HG02870 (cell line): ENCODE measurements around the gene RAB43.
"Not testable (repeated sequence)": the region's sequence is repeated elsewhere in the genome, so short reads cannot be mapped to it uniquely, and the experiment has no call there.

ENCODE experiments used
- ATAC-seq: cut with Tn5 transposase; IDR thresholded peaks from one replicate; pipeline ENCODE4 v1.9.1; 2021; ENCODE audit warnings: mild to moderate bottlenecking, moderate library complexity; ENCODE audit not compliant: unreplicated experiment

Gene RAB43

GRCh38 chr3:129121792-129122411 lies at the start of gene RAB43:
TSS of gene RAB43 (minus strand) at chr3:129121804. CDS start at chr3:129121489, 315 bp downstream.
- ATAC-seq, result peak; percentile 29

GRCh38 chr3:129166579-129167332 lies 45.2 kb upstream of the RAB43 start:
- no peak for ATAC-seq

- ATAC-seq, result not testable (repeated sequence)
These were observed 44.0 kb upstream of the RAB43 start for GRCh38 chr3:129165594-129165993.

DNA sequence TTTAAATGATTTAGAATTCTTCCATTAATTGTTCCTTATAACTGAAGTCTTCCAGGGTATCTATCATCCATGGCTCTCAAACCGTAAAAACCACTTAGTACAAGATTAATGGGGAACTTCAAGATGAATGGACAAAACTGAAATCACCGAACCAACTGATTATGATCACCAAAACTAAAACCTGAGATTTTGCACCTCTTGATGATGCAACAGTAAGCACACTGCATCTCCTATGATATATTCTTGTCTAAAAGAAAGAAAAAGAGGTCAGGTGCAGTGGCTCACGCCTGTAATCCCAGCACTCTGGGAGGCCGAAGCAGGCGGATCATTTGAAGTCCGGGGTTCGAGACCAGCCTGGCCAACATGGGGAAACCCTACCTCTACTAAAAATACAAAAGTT lies 42.9 kb upstream of the RAB43 start:
- no peak for ATAC-seq

DNA sequence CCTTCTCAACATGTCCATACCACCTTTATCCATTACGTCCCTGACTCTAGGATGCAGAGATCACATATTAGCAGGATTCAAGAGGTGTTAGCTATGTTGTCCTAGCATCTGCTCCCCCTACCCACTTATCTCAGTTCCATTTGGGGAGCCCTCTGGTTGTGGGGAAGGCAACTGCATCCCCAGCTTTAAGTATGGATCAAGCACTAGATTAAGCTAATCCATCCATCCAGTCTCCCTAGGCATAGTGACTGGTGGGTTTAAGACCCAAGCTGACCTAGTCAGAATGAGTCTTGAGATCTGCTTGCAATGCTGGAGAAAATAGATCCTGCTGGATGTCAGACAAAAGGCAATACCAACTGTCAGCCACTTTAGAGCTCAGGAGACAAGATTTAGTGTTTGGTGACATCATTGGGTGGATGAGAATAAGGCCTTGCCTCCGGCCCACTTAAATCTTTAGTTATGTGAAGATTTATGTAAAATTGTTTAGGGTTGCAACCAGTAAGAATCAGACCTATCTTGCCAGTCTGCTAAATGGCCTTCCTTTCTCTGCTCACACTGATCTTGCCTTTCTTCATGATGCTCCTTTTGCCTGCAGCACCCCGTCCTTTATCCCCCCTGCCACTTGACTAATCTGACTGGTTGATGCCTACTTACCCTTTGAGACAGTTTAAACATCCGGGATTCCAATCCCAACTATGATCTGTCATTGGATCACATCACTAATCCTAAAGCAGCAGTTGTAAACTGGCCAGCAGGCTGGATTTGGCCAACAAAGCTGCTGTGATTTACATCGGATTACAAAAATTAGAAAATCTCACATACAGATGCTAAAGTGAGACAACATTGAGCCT lies 41.4 kb upstream of the RAB43 start:
- ATAC-seq, result no peak

- ATAC-seq, result no peak
These were observed 40.3 kb upstream of the RAB43 start for GRCh38 chr3:129161860-129162271.

- peak; percentile 81 for ATAC-seq
These were observed 39.6 kb upstream of the RAB43 start, which contains the start of gene ISY1 for GRCh38 chr3:129160891-129161859. TSS of gene ISY1 (minus strand) at chr3:129161063. CDS start at chr3:129160975, 88 bp downstream.

DNA sequence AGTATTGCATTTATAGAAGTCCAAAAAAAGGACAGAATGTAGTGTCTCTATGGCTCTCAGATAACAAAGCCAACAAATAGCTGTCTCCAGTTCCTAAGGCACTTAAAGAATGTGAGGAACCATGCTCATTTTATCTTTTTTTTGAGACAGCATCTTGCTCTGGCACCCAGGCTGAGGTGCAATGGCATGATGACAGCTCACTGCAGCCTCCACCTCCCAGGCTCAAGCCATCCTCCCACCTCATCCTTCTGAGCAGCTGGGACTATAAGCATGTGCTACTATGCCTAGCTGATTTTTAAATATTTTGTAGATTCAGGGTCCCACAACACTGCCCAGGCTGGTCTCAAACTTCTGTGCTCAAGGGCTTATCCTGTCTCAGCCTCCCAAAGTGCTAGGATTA lies 23.2 kb upstream of the RAB43 start:
- ATAC-seq, result no peak

GRCh38 chr3:129141011-129141410 lies 19.4 kb upstream of the RAB43 start:
- not testable (repeated sequence) for ATAC-seq

GRCh38 chr3:129139911-129140310 lies 18.3 kb upstream of the RAB43 start:
- ATAC-seq, result no peak

- ATAC-seq, result not testable (repeated sequence)
These were observed 14.7 kb upstream of the RAB43 start for GRCh38 chr3:129136275-129136674.

- ATAC-seq, result no peak
These were observed 10.7 kb upstream of the RAB43 start for GRCh38 chr3:129132097-129132866.

DNA sequence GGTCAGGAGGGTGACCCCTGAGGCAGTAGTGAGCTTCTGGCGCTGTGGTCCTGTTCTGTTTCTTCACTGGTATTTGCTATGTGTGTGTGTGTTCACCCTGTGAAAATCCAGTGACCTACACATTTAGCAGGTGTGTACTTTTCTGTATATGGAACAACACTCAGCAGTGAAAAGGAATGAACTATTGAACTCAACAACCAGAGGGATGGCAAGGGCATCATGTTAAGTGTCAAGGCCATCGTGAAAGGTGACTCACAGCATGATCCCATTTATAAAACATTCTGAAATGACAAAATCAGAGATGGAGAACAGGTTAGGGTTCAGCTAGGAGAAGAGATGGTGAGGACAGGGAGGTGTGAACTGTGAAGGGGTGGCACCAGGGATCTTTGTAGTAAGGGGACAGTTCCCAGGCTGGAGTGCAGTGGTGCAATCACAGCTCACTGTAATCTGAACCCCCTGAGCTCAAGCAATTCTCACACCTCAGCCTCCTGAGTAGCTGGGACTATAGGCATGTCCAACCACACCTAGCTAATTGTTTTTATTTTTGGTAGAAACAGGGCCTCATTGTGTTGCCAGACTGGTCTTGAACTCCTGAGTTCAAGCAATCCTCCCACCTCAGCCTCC lies 10.0 kb upstream of the RAB43 start:
- ATAC-seq, result no peak

DNA sequence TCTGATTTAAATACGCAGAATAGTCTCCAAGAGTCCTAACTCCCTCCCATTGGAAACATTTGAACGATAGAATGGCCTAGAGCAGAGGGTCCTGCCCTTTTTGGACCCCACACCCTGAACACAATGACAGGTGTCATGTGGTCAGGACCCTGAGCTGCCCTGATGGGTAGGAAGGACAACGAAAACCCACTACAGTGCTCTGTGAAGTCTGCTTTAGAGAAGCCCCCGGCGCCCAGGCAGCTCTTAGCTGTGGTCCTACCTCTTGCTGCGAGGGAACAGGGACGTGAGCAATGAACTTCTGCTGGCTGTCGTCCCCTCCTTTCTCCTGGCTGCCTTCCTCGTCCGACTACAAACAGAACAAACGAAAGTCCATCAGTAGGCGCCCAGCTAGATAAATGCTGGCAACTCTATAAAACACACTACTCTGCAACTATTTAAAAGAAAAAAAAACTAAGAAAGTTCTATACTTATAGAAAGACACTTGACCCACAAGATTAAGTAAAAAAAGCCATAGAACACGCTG lies 8.7 kb upstream of the RAB43 start:
- no peak for ATAC-seq

- ATAC-seq, result no peak
These were observed 7.0 kb upstream of the RAB43 start for GRCh38 chr3:129128357-129129155.

DNA sequence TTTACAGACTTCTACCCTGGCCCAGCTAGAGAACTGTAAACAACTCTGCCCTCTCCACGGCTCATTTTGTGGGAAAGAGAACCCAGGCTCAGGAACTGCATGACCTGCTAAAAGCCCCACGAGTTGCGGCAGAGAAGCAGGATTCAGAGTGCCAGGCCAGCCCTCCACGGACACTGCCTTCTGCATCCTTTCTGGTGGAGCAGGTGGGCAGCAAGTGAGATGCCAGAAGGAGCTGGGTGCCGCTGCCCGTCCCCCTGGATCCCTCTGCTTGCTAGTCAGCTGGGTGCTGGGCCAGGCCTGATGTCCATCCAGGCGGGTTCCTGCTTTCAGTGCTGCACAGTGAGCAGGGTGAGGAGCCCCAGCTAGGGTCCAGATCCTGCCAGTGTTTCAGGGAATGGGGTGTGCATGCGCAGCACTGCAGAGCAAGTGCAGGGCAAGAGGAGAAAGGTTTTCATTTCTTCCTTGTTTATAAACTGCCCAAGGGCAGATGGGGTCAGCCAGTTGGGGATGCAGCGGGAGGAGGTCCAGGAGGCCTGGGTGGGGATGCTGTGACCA lies 5.2 kb upstream of the RAB43 start:
- no peak for ATAC-seq

DNA sequence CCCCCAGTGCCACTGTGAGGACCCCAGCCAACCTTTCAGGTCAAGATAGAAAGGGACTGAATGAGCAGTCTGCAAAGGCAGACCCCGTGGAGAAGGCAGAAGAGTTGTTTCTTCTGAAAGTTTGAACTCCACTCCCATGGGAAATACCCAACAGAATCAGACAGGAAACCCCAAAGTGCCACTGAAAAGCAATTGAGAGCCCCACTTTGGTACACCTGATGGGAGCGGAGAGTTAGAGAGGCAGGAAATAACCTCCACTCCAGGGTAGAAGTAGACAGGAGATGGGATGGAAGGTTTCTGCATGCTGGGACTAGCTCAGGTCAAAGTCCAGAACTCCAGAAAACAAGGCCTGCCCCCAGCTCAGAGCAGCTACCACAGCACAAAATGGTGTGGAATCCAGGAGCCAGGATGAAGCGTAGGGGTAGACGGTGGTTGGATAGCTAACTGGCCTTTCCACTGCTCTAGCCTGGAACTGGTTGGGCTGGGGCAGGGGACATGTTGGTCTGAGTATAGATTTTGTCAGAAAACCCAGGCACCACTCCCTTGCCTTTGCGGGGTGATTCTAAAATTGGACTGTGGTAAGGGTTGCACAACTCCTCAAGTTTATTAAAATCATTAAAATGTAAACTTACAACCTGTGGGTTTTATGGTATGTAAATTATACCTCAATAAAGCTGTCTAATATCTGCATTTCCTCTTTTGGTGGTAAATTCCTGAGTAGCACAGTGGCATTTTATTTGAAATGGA lies 1.9 kb upstream of the RAB43 start:
- ATAC-seq, result no peak
